ENCODE results near the gene ATP1A4.

ATP1A4 gene

GRCh38 chr1:160159846-160160245, 8.4 kb downstream of the ATP1A4 start:
- no peak overlapping the region for H3K4me3 ChIP-seq (ENCODE audit: low read depth, low read length)
- TF ChIP-seq CTCF (IDR thresholded peaks at IDR 0.05; ENCODE audit: low read depth, low read length, missing control alignments) = no peak
- in situ Hi-C loops (cut with HindIII; ENCODE audit: low sequenced_read_pairs) = no loop called here
- DNase-seq (ENCODE audit: low read depth) = no peak

GRCh38 chr1:160161965-160162705, 10.7 kb downstream of the ATP1A4 start:
- TF ChIP-seq CTCF (IDR thresholded peaks at IDR 0.05; ENCODE audit: low read depth, low read length, missing control alignments) = peak; percentile 75
- DNase-seq (ENCODE audit: low read depth) = peak; percentile 33
- H3K4me3 ChIP-seq (ENCODE audit: low read depth, low read length) = no peak overlapping the region
- in situ Hi-C loops (cut with HindIII; ENCODE audit: low sequenced_read_pairs) = no loop called here

GRCh38 chr1:160162931-160163330, 11.5 kb downstream of the ATP1A4 start:
- DNase-seq (ENCODE audit: low read depth) = no peak
- H3K4me3 ChIP-seq (ENCODE audit: low read depth, low read length) = no peak overlapping the region
- no peak for TF ChIP-seq CTCF (IDR thresholded peaks at IDR 0.05; ENCODE audit: low read depth, low read length, missing control alignments)
- in situ Hi-C loops (cut with HindIII; ENCODE audit: low sequenced_read_pairs) = no loop called here

GRCh38 chr1:160163615-160164014, 12.2 kb downstream of the ATP1A4 start:
- TF ChIP-seq CTCF (IDR thresholded peaks at IDR 0.05; ENCODE audit: low read depth, low read length, missing control alignments) = no peak
- DNase-seq (ENCODE audit: low read depth) = no peak
- no peak overlapping the region for H3K4me3 ChIP-seq (ENCODE audit: low read depth, low read length)
- in situ Hi-C loops (cut with HindIII; ENCODE audit: low sequenced_read_pairs) = no loop called here

GRCh38 chr1:160164121-160164520, 12.7 kb downstream of the ATP1A4 start:
- TF ChIP-seq CTCF (IDR thresholded peaks at IDR 0.05; ENCODE audit: low read depth, low read length, missing control alignments) = no peak
- in situ Hi-C loops (cut with HindIII; ENCODE audit: low sequenced_read_pairs) = no loop called here
- no peak overlapping the region for H3K4me3 ChIP-seq (ENCODE audit: low read depth, low read length)
- DNase-seq (ENCODE audit: low read depth) = no peak

GRCh38 chr1:160166166-160166868, 14.9 kb downstream of the ATP1A4 start:
- no peak overlapping the region for H3K4me3 ChIP-seq (ENCODE audit: low read depth, low read length)
- no peak for TF ChIP-seq CTCF (IDR thresholded peaks at IDR 0.05; ENCODE audit: low read depth, low read length, missing control alignments)
- in situ Hi-C loops (cut with HindIII; ENCODE audit: low sequenced_read_pairs) = no loop called here
- DNase-seq (ENCODE audit: low read depth) = no peak

All from astrocyte of the cerebellum (primary cell).